ENCODE results near the gene ARHGEF16. TPM values are rescaled to one million over a fixed set of nuclear protein-coding genes. Genes with fewer than 3 reads are reported as not detected.

ARHGEF16 gene
- polyA plus RNA-seq, 1 of the 3 experiments (the other 2 are of a cell fraction): 0.18 TPM

DNA sequence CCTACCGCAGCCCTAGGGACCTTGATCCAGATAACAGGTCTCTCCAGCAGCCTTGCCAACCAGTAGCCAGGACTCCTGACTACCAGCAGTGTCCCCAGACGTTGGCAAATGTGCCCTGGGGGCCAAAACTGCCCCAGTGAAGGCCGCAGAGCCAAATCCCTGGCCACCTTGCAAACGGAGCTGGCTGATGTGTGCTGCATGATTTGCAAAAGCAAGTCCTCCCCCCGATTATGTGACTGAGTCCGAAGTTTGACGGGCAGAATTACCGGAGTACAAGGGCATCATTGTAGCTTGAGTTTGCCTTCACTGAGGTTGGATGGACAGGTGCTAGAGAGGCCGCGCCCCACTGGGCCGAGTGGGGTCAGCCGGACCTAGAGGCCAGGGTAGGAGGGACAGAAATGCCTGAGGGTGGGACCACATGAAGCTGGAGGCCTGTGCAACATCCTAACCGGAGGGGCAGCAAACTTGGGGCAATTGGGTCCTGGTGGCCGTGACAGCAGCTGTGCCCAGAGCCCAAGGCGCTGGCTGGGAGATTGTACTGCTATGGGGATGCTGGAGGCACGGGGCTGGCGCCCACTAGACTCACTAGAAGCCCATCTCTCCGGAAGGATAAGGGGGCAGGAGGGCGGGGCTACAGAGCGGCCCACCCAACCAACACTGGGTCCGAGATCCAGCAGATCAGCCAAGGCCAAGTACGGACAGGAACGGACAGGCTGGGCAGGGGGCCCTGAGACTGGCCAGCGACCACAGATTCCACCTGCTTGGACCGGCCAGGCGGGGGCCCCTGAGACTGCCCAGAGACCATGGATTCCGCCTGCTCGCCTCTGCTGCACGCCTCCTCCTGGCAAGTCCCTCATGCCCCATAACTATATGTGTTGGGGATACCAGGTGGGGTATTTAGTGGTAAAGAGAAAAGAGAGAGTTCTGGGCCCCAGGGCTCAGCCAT, 2.8 kb downstream of the ARHGEF16 start (continued):
- TF ChIP-seq RFX5 (IDR thresholded peaks at IDR 0.05; ENCODE audit: low read length) (no peak), USF1 (IDR thresholded peaks at IDR 0.05; ENCODE audit: borderline replicate concordance, low read depth) (no peak)

DNA sequence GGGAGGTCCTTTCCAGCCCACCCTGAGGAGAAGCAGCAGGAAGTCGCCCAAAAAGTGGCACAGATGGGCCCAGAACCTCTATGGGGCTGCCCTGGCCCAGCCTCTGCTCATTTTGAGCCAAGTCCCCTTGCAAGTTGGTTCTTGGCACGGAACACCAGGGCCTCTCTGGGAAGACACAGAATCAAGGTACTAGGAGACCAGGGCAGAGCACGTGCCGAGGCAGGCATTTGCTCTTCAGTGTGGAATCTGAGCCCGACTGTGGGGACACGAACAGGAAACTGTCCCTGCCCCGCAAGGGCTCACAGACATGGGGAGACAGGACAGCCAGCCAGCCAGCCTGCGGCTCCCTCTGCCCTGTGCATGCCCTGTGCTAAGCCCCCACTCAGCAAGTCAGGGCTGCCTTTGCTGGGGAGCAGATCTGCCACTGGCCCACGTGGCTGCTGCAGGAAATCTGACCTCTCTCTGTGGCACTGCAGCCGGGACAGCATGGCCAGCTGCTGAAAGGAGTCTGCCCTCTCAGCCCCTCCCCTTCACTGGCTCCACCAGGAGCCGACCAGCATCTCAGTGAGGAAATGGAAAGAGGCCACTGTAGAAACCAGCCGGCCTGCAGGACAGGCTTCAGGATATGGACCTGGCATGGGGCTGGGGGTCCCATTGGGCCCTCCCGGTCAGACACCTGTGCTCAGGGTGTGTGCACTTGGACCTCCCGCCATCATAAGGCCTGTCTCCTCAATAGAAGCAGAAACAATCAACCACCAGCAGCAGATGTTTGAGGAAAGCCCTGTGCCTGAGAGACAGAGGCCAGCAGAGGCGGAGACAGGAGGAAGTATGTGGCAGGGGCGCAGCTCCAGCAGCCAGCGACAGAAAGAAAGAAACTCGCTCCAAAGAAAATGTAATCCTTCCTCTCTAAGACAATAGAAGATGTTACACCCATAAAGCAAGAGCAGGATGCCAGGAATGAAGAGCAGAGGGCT, 3.7 kb downstream of the ARHGEF16 start:
- Histone ChIP-seq H3K9me2 (no peaks in the 10 kb centered on the region), H3K36me3 (replicated peaks in 1 of 2; ENCODE audit: control insufficient read depth in 1 of 2, insufficient read depth in 2 of 2, low read length in 1 of 2) (no peaks in the 10 kb centered on the region), H3K27ac (ENCODE audit: low read depth in 2 of 2, low read length in 1 of 2) (no peak overlapping the region; a peak in 1 of 4 replicates), H2AFZ (ENCODE audit: low read depth) (no peak overlapping the region), H3K4me3 (ENCODE audit: low read depth in 2 of 2, low read length in 1 of 2) (no peak overlapping the region), H3K79me2 (ENCODE audit: insufficient read depth) (no peaks in the 10 kb centered on the region), H3K4me2 (no peak overlapping the region), H3K4me1 (ENCODE audit: control insufficient read depth in 1 of 2, insufficient read depth in 2 of 2, low read depth in 1 of 2, low read length in 1 of 2) (peaks cover 0 to 33% of the 10 kb centered on the region in 2 experiments; a peak in 1 of 4 replicates), H3F3A (replicated peaks; ENCODE audit: insufficient read depth) (no peaks in the 10 kb centered on the region), H4K20me1 (ENCODE audit: insufficient read depth) (no peaks in the 10 kb centered on the region), H3K27me3 (ENCODE audit: insufficient read depth) (no peaks in the 10 kb centered on the region), H3K9me3 (no peaks in the 10 kb centered on the region), H3K9ac (no peak overlapping the region)
- POLR2A ChIA-PET: no interaction called here
- CTCF ChIA-PET: interaction anchor here (0.6 to 3.7 kb wide), 5 partner anchors 26 to 1088 kb away, joined by 3 to 26 read pairs (median 3); no protein-coding TSS in a partner anchor
- TF ChIP-seq RFX5 (IDR thresholded peaks at IDR 0.05; ENCODE audit: low read length): no peak
- no peak for TF ChIP-seq SMC3 (IDR thresholded peaks at IDR 0.05; ENCODE audit: low read depth, low read length)
- no peak for TF ChIP-seq REST (IDR thresholded peaks at IDR 0.05; ENCODE audit: low read depth, low read length)
- TF ChIP-seq ELF1 (IDR thresholded peaks at IDR 0.05): no peak
- TF ChIP-seq NFIC (IDR thresholded peaks at IDR 0.05; ENCODE audit: borderline replicate concordance): no peak
- no peak for TF ChIP-seq MEF2A (IDR thresholded peaks at IDR 0.05; ENCODE audit: borderline replicate concordance, low read depth)
- no peak for TF ChIP-seq FOXJ3 (CRISPR knock-in tag; IDR thresholded peaks at IDR 0.05)
- no peak for TF ChIP-seq YY1 (IDR thresholded peaks at IDR 0.05; ENCODE audit: low read depth)
- no peak for TF ChIP-seq FOXM1 (IDR thresholded peaks at IDR 0.05; ENCODE audit: low read depth)
- no peak for DNase-seq
- 88% methylated on average over 5 of the region's 18 CpGs for WGBS (ENCODE audit: low lambda C conversion rate)

Data from SK-N-SH (cell line).